GM15510 (cell line): ENCODE data around the gene ESYT1.

Source experiments
- POLR2A ChIP-seq: IDR thresholded peaks from 3 replicates; pipeline ENCODE4 v1.6.1; 2011; ENCODE audit warnings: borderline replicate concordance; ENCODE audit not compliant: insufficient read length; ENCODE audit errors: extremely low read depth

ESYT1 gene

DNA sequence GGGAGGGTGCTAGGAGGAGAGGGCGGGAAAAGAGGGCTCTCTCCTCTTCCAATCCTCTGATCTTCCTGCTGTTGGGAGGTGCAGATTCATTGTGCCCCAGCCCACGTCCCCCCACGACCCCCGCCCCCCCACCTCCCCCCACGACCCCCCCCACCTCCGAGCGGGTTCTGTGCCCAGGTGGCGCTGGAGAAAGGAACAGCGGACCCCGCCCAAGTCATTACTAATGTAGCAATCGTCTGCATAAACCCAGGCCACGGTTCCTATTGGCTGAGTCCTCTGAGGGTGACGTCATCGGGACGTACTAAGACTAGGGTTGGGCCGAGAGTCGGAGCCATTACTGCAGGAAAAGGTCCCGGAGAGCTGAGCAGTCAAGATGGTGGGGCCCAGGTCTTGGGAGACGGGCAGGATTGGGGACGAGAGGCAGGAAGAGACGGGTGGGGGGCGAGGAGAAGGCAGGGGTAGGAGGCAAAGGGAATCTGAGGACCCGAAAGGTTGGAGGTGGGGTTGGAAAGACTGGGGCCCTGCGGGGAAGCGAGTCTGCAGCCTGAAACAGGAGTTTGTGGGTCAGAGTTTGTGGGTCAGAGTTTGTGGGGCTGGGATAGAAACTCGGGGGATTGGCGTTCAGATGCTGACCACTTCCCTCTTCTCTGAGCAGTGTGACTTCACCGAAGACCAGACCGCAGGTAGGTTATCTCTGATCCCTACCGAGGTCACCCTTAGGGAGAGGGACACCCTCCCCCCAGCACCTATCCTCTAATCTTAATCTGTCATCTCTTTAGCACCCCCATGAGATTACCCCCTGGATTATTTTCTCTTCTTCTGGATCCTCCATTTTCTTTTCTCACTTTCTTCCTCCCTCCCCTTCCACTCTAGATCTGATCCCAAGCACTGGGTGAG lies 30.2 kb downstream of the ESYT1 start, which contains the start of gene MYL6:
Gene MYL6 (plus strand): TSS at position 331 of the 897 bp plus-strand sequence. CDS start 43 bp downstream, at position 374.
- TF ChIP-seq POLR2A: peak; percentile 98

DNA sequence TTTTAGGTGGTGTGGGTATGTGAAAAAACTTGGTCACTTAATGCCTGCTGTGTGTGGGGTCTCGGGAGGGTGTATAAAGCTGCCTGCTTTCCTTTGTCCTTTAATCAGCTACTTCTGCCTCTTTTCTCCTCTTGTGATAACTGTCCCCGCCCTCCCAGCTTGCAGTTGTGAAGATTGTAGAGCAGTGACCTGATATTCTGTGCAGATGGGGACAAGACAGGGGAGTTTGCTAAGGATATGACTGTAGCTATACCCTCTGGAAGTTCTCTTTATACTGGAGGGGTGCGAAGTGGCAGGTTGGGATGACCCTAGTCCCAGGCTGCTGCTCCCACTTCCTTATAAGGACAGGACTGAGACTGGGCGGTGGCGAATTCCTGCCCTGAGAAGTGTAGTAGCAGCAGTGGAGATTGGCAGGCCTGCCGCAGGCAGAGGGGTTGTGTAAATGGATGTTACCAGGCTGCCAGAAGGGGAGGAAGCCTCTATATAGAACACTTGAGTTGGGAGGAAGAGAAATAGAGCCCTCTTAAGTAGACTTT lies 30.9 kb downstream of the ESYT1 start:
- no peak for TF ChIP-seq POLR2A

DNA sequence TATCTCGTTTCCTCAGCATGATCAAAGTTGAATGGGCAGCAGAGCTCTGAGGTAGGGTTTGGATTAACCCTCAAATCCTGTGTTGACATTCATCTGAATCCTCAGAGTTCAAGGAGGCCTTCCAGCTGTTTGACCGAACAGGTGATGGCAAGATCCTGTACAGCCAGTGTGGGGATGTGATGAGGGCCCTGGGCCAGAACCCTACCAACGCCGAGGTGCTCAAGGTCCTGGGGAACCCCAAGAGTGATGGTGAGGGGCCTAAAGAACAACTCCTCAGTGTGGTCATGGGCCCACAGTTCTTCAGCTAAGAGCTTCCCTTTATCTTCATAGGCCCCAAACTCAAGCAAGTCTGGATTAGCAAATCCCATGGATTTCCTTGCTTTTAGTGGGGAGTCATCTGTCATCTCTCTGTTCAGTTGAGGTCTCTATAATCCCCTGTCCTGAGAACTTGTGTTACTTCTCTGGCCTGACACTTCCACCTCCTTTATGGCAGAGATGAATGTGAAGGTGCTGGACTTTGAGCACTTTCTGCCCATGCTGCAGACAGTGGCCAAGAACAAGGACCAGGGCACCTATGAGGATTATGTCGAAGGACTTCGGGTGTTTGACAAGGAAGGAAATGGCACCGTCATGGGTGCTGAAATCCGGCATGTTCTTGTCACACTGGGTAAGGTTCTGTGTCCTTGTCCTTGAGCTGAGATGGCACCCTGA lies 31.6 kb downstream of the ESYT1 start:
- no peak for TF ChIP-seq POLR2A

DNA sequence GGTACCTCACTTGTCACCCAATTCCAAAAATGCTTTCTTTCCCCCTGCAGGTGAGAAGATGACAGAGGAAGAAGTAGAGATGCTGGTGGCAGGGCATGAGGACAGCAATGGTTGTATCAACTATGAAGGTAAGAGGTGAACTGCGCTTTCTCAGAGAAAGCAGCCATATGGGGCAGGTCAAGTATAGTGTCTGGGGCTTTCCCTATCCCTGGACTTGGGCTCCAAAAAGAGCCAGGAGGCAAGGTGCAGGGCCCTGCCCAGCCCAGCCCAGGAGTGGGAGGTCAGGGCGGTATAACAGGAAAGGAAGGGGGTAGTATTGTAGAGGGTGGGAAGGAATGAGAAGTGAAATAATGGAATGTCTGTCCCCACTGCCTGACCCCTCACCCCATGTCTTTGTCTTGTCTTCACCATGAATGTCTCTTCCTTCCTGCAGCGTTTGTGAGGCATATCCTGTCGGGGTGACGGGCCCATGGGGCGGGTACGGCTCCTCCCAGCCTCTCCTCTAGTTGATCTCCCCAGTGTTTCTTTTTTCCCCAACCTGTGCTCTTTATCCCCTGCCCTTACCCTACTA lies 32.2 kb downstream of the ESYT1 start:
- peak; percentile 36 for TF ChIP-seq POLR2A

DNA sequence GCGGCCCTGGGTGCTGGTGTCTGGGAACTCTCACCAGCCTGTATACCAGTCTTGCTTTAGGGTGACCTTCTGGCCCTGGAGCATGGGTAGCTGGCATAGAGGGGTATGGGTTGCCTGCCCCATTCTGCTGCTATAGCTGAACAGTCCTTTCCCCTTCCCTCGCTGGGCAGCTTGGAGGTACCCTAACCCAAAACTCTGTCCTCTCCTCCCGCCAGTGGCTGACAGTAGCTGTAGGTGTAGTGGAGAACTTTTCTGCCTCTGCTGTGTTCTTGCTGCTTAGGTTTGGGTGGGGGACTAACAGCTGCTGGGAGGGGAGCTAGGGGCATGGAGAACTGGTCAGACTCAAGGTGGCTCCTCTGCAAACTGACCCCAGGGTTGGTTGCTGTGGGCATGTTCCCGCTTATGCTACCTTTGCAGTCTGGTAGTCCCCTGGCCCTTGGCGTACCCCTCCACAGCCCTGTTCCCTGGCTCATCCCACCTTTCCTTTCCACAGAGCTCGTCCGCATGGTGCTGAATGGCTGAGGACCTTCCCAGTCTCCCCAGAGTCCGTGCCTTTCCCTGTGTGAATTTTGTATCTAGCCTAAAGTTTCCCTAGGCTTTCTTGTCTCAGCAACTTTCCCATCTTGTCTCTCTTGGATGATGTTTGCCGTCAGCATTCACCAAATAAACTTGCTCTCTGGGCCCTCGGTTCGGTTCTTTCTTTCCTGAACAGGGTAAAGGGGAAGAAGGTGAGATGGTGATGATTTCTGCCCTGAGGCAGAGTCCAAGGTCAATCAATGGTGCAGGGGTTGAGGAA lies 33.0 kb downstream of the ESYT1 start:
- no peak for TF ChIP-seq POLR2A

DNA sequence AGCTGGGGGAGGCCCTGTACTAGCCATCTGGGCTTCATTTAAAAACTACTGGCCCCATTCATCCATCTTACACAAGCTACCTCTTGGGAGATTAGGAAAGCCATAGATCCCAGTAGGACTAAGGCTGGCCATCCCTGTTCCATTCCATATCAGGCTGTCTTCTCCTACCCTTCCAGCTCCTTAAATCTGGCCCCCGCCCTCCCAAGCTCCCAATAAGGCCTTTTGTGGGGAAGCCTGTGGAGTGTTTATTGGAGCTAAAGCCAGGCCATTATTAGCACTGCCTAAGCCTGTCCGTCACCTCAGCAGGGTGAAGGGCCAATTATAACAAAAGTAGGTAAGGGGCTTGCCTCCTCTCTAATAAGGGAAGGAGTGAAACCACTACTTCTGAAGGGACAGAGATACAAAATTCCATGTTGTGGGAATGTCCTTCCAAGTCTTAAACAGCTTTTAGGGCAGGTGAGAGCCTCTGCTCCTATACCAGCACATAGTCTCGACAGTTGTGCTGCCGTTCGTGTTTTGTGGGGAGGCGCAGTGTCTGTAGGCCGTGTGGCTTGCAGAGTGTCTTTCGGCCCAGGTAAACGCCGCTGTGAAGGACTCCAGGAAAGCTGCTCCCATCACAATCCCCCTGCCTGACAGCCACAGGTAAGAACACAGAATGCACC lies 33.8 kb downstream of the ESYT1 start:
- TF ChIP-seq POLR2A: no peak

DNA sequence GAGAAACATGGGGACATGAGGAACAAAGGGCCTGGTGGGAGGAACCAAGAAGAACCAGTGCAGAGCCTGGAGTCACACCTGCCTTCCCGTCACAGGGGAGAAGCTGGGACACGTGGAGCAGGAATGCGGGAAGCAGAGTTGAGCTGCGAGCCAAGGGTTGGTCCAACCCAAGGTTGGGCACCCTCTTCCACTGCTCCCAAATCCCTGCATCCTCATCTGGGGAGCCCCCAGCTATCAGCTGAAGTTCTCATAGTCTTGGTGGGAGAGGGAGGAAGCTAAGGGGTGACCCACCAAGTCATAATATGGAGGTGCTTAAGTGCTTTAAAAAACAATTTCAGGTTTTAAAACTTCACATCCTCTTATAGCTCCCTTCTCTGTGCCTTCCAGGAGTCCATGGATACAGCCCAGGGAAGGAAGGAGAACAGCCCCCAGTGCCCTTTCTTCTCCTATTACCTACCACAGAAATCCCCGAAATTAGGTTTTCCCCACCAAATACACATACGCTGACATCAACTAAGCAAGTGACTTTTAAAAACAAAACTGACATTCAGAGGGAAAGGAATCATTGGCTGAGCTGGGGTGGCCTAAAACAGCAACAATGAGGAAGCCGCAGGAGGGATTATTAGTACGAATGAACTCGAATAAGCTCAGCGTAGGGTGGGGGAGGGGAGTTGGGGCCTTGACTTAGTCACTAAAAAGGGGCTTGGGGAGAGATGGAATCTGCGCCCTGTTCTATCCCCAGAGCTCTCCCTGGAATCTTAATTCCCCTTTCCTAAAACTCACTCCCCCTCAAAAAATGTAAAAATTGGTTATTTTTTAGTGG lies 34.6 kb downstream of the ESYT1 start:
- TF ChIP-seq POLR2A: no peak

DNA sequence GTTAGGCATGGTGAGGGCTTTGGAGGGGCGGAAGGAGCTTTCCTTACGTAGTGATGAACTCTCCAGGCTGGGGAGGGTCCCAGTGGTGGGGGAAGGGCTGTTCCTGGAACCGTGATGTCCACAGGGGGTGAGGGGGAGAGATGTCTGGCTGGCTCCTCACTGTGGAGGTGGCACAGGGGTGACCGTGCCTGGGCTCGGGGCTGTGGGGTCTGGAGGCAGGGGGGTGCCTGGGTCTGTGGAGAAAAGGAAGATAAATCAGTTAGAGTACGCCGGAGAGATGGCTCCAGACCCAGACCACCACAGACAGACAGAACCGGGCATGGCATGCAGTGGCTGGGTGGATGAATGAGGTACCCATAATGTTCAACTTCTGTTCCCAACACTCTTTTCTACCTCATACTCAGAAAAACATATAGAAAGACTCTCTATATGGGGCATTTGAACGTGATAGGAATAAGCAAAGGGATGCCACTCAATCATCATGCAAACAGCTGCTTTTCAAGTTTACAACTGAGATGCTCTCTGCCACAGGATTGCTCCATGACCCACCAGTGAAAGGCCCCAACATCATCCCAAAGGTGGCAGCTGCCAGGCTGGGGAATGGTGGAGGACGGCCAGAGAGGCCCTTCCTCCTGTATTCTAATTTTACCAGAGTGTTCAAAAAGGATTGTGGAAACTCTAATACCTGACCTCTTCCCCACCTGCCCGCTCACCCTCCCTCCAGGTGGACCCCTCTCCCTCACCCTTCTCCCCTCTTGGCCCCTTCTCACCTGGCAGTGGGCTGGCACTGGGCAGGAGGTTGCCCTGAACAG lies 35.7 kb downstream of the ESYT1 start:
- TF ChIP-seq POLR2A: no peak

DNA sequence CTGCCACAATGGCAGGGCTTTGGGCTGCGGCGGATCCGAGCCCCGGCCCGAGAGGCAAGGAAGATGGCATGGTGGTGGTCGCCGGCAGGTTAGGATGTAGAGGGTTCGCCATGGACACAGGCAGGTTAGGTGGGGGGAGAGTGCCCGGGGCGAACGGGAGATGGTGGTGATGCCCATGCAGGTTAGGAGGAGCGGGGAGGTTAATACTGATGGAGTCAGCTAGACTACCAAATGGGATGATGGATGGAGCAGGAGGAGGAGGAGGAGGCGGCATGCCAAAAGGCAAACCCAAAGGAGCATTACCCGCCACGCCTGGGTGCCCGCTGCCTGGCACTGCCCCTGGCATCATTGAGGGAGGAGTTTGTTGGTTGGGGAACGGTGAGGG lies 36.3 kb downstream of the ESYT1 start:
- TF ChIP-seq POLR2A: no peak

DNA sequence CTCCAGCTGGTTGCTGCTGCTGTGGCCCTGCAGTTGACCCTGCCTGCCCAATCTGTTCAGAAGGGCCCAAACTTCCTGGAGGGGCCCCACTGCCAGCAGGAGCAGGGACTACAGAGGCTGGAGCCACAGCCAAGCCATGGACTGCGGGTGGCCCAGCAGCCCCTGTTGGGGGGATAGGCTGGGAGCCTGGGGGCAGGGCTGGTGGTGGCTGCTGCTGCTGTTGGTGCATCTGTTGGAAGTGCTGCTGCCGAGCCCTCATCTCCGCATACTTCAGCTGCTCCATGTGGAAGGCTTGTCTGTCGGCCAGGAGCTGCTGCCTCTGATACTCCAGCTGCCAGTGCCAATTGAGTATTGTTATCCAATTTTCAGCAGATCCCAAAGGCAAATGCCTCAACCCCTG lies 37.3 kb downstream of the ESYT1 start:
- no peak for TF ChIP-seq POLR2A

DNA sequence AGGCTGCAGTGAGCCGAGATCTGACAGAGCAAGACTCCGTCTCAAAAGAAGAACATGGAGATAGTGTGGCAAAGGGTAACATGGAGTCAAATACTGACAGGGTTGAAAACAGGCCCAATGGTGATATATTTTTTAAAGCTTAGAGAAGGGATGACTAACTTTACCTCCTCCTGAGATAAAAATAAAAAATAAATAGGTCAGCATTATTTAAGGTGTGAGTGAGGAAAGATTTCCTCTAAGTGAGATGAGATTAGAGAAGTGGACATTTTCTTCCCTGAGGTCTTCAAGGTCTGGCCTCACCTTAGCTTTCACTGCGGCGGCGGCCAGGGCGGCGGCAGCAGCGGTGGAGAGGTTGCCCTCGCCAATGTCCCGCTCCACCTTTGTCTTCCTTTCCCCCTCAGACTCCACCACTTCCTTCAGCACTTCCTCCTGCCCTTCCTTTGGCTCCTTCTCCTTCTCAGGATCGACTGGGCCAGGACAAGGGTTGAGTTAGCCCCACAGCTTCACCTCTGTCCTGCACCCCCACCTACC lies 41.2 kb downstream of the ESYT1 start:
- no peak for TF ChIP-seq POLR2A

DNA sequence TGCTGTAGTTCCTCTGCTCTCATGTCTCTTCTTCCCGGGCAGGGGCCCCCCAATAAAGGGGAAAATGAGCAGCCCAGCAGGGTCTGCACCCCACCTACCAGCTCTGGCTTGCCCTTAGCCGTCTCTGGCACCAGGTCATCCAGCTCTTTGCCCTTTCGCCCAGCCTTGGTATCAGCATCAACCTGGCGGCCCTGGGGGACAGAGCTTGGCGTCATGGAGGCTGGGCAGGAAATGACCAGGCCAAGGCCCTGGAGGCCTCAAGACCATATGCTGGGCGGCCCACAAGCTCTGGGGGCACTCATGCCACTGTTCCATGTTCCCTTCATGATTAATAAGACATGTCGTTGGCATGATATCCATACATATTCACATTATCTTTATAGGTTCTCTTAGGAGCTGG lies 44.8 kb downstream of the ESYT1 start:
- no peak for TF ChIP-seq POLR2A
